Left renal cortex interstitium (tissue), 4 donors: Measurements from ENCODE around the gene MMP7. TPM values are rescaled to one million over a fixed set of nuclear protein-coding genes. Genes with fewer than 3 reads are reported as not detected.
"Not testable (repeated sequence)": the region's sequence is repeated elsewhere in the genome, so short reads cannot be mapped to it uniquely, and the experiment has no call there.

Experiments
- DNase-seq, 4 donors: peaks; one replicate each; pipeline ENCODE4 v3.0.0-alpha.2; 2013; ENCODE audit warnings: low read depth in 4 of 4, low spot score in 2 of 4, missing footprints in 1 of 4
- polyA plus RNA-seq, 4 donors: library from polyadenylated mRNA; unstranded; fragments of 120-200 nt; gene quantifications; one replicate each; pipeline ENCODE4 v1.2.1, GENCODE V29; 2013; ENCODE audit not compliant: insufficient read length in 4 of 4

Gene MMP7
- polyA plus RNA-seq, 4 donors, result 19.8 to 32.3 (median 24.8) TPM

DNA sequence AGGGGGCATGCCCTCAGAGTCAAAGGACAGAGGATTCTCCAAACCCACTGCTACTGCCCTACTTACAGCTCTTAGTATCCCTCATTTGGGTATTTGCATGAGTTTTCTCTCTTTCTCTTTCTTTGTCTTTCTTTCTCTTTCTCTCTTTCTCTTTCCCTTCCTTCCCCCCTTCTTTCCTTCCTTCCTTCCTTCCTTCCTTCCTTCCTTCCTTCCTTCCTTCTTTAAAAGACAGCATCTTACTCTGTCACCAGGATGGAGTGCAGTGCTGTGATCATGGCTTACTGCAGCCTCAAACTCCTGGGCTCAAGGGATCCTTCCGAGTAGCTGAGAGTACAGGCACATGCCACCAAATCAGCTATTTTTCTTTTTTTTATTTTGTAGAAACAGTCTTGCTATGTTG lies 14.0 kb upstream of the MMP7 start:
- DNase-seq, result no peak

DNA sequence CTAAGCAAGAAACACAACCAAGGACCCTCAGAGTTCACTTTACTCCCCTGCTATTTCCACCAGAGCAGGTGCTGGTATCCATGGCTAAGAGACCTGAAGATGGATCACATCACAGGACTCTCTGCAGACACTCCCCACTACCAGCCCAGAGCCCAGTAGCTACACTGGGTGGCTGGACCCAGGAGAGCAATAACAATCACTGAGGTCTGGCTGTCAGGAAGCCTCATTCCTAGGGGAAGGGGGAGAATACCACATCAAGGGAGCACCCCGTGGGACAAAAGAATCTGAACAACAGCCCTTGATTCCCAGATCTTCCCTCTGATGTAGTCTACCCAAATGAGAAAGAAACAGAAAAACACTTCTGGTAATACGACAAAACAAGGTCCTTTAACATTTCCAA lies 9.0 kb upstream of the MMP7 start:
- no peak for DNase-seq

DNA sequence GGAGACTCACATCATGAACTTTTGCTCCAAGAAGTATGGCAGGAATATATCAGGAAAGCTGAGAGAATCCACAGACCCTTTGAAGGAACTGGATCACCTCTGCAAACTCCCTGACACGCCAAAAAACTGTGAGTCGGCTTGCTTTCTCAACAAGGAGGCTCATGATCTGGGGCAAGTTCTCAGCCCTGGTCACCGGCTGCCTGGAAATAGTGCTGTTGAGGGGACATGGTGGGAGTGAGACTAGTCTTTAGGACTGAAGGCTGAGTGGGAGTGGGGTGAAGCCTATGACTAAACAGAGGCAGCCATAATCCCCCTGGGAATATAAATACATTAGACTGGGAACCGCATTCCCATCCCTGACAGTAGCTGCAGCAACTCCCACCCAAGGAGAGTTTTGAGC lies 8.4 kb upstream of the MMP7 start:
- DNase-seq, result no peak

DNA sequence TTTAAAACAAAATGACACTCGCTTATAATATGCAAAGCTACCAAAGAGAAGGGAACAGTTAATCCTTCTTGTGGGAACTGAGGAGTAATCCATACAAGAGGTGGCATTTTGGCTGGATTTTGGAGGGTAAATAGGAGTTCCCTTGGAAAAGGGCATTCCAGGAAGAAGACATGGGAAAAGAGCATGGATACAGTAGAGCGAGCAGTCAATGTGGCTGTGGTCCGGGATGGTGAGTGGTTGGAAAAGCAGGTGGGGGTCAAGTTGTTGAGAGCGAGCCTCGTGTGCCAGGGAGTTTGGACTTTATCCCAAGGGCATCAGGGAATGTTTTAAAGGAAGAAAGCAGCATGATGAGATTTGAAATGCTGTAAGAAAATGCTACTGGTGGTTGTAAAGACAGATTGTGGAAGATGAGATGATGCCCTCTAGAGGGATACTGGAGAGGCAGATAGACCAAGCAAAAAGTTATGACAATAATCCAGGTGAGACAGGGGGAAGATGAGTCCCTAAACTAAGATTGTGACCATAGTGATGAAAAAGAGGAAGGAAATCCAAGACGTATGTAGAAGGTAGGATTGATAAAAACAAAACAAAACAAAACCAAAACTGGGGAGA lies 3.8 kb upstream of the MMP7 start:
- no peak for DNase-seq

DNA sequence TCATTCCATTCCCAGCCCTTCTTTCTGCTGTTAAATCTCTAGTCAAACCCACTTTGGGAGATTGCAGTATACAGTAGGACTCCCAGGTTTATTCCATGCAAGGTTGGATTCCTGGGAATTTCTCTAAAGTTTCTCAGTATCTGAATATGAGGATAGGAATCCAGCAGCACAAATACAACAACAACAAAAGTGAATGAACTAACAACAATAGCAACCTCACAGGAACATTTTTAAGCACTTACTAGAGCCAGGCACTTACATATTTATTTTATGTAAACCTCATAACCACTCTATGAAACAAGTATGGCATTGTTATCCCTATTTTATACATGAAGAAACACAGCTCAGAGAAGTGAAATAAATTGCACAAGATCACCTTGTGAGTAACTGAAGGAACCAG lies 1.9 kb downstream of the MMP7 start:
- DNase-seq, result no peak

DNA sequence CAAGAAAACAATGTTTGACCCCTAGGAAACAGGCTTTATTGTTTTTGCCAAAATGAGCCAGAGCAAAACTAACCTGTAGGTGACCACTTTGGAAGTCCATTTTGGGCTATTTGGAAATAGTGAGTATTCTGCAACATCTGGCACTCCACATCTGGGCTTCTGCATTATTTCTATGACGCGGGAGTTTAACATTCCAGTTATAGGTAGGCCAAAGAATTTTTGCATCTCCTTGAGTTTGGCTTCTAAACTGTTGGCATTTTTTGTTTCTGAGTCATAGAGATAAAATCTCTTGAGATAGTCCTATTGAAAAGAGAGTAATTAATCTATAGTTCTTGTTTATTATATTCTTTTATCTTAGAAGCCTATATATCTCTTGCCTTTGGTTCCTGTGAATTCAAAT lies 2.9 kb downstream of the MMP7 start:
- DNase-seq, result no peak

DNA sequence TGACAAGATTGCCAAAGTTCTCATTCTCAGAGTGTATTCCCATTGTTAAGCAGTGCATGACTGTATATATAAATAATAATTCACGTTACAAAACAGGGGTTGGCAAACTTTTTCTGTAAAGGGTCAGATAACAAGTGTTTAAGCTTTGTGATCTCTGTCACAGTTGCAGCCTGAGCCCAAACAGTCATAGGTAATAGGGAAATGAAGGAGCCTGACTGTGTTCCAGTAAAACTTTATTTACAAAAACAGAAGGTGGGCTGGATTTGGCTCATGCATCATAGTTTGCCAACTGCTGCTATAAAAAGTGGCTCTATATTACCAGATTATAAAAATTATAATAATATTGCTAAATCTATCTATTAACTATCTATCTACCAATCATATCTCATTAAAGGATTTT lies 3.5 kb downstream of the MMP7 start:
- no peak for DNase-seq

DNA sequence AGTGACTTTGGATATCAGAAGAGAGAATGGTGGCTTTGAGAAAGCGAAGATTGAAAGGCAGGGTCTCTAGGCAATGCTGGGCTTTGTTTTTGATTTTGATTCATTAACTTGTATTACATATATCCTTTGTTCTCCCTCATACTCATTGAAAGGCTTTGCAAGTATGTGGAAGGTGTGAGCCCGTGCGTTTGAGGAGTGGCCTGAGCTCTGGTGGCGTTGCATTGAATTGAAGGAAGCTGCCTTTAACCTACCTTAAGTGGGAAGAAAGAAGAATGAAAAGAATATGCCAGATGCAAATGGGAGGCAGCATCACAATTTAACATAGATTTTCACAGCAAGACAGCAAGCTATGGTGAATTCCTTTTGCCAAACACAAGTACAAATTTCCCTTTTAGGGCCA lies 6.7 kb downstream of the MMP7 start:
- DNase-seq, result no peak

DNA sequence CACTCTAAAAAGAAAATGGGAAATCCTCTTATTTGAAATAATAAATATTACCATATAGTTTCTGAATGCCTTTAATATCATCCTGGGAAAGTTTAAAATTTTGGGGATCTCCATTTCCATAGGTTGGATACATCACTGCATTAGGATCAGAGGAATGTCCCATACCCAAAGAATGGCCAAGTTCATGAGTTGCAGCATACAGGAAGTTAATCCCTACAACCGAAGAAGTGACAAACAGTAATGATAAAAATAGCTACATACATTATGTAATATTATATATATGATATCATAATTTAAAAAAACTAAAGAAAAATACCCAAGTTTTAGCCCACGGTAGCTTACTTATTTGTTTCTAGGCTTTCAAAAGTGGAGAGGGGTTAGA lies 7.4 kb downstream of the MMP7 start:
- DNase-seq, result no peak

DNA sequence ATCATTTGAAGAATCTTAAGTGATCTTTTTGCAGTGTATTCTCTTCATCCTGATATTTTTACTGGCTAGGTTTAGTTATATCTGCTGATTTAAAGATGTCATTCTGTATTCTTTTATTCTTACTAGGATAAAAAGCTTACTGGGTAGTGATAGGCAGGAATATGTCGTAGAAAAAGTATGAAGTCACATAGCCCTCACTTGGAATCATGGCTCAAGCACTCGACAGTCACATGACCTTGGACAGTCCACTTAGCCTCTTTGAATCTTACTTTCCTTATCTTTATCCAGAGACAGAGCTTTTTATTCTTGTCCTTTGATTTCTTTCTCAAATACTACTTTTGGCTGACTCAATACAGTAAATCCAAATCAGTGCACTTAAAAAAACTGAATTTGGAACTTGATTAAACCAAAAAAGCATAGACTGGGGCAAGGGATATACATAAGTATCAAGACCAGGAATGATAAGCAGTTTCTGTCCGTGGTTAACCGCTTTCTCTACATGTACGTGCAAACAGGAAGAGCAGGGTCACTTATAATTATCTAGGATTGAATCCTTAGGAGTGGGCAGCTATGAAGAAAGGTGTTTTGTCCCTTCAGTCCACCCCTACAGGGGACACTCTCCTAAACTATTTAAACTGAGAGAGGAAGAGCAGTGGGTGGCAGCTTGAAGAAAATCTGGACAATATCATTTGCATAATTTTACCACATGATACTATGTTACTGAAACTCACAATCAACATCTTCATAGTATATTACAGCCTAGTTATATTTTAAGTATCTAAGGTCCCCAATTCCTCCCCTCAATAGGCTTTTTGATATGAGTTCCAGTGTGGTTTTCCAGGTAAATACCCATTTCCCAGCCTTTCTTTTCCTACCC lies 8.0 kb downstream of the MMP7 start:
- DNase-seq, result no peak

DNA sequence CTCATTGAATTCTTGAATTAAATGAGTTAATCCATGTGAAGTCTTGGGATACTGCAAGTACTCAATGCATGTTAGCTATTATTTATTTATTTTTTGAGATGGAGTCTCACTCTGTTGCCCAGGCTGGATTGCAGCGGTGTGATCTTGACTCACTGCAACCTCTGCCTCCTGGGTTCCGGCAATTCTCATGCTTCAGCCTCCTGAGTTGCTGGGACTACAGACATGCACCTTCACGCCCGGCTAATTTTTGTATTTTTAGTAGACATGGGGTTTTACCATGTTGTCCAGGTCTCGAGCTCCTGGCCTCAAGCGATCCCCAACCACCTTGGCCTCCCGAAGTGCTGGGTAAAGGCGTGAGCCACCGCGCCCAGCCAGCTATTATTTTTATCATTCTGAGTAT lies 9.4 kb downstream of the MMP7 start:
- DNase-seq, result no peak

DNA sequence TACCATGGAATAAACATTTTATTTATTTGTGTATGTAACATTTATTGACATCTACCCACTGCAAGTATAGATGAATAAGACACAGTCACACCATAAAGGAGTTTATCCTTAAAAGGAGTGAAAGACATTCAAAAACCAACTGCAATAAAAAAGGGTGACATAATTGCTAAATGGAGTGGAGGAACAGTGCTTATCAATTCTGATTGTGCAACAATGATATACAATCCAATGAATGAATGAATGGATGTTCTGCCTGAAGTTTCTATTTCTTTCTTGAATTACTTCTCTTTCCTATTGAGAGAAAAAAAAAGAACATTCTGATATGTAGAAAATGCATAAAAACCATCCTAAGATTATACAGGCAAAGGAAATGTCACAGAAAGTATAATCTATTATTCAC lies 10.0 kb downstream of the MMP7 start:
- DNase-seq, result no peak

DNA sequence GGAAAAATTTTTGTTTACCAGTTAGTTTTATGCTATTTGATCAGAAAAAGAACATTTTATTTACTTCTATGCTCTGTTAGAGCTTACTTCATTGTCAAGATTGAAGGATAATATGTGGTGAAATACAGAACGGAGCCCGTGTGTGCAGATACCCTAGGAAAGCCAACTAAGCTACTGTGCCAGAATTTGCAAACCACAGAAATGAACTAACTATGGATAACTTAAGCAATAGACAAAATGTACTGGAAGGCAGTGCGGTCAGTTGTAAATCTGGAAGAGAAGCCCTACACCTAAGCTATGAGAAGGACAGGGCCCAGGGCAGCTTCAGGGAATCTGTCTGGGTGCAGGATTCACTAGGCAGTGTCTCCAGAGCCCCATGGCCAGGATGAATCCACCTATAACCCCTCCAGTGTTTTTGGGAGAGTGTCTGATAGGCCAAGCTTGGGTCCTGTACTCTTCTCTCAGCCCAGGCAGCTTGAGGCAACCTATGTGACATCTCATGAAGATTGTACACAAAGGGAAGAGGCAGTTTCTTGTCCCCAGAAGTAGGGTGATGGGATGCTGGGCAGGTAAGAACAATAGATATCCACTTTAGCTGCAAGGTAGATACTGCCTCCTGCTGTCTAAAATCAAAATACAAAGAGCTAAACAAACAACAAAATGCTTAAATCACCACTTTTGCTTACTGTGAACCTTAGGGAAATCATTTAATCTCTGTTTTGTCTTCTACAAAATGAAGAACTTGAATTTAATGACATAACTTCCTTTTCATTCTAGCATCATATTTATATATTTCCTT lies 12.1 kb downstream of the MMP7 start:
- no peak for DNase-seq

DNA sequence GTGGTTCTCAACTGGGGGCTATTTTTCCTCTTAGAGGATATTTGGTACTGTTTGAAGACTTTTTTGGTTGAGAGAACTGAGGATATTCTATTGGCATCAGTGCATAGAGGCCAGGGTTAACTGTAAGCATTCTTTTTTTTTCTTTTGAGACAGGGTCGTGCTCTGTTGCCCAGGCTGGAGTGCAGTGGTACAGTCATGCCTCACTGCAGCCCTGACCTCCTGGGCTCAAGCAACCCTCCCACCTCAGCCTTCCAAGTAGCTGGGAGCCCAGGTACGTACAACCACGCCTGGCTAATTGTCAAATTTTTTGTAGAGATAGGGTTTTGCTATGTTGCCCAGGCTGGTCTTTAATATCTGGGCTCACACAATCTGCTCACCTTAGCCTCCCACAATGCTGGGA lies 12.9 kb downstream of the MMP7 start:
- no peak for DNase-seq

DNA sequence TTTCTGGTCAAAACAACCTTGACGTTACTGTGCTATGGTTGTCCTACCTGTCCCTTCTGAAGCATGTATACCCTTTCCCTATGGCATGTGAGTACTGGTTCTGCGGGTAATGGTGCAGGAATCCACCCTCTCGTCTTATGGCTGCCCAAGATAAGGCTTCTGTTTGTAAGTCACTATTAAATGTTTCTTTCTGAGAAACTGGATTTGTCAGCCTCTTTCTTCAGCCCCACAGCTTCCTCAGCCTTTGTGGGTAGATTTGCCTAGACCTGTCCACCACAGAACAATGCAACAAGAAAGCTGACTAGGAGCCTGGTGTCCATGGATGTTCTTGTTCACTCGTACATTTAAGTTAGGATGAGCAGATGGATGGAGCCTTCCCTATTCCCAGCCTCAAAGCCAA lies 14.4 kb downstream of the MMP7 start:
- DNase-seq, result no peak

DNA sequence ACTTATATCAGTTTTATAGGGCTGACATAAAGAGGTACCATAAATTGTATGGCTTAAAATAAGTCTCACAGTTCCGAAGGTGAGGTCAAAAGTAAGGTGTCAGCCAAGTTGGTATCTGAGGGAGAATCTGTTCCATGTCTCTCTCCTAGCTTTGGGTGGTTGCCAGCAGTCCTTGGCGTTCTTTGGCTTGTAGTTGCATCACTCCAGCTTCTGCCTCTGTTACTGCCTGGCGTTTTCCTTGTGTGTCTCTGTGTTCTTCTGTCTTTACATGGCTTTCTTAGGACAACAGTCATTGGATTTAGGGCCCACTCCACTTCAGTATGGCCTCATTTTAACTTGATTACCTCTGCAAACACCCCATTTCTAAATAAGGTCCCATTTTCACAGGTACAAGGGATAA lies 16.7 kb downstream of the MMP7 start:
- no peak for DNase-seq

DNA sequence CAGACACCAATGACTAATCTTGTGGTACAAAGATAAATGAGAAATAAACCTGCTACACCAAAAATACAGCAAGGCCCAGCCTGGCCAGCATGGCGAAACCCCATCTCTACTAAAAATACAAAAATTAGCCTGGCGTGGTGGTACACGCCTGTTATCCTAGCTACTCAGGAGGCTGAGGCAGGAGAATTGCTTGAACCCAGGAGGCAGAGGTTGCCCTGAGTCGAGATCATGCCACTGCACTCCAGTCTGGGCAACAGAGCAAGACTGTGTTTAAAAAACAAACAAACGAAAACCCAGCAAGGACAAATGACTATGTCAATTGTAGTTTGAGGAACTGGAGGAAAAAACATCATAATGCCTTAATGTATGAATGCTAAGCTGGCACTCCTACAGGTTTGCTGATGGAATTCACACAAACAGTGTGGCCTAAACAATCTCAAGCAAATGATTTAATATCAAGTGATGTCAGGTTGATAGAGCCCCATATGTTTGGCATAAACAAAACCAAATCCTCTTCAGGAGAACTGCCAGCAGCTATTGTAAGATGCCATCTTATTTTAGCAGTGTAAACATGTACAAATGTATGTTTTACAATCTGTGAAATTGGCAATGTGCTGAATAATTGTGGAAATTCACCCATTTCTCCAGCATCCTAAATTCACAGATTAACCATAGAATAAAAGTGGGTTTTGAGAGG lies 20.0 kb downstream of the MMP7 start:
- DNase-seq, result no peak

DNA sequence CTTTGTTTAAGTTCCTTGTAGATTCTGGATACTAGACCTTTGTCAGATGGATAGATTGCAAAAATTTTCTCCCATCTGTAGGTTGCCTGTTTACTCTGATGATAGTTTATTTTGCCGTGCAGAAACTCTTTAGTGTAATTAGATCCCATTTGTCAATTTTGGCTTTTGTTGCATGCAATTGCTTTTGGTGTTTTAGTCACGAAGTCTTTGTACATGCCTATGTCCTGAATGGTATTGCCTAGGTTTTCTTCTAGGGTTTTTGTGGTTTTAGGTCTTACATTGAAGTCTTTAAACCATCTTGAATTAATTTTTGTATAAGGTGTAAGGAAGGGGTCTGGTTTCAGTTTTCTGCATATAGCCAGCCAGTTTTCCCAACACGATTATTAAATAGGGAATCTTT lies 27.7 kb downstream of the MMP7 start:
- not testable (repeated sequence) for DNase-seq

DNA sequence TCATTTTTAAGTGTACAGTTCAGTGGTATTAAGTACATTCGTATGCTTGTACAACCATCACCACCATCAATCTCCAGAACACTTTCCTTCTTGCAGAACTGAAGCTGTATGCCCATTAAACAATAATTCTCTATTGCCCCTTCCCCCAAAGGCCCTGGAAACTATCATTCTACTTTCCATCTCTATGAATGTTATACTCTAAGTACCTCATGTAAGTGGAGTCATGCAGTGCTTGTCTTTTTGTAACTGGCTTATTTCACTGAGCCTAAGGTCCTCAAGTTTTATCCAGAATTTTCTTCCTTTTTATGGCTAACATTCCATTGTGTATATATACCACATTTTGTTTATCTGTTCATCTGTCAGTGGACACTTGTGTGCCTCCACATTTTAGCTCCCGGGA lies 29.7 kb downstream of the MMP7 start:
- DNase-seq, result no peak

DNA sequence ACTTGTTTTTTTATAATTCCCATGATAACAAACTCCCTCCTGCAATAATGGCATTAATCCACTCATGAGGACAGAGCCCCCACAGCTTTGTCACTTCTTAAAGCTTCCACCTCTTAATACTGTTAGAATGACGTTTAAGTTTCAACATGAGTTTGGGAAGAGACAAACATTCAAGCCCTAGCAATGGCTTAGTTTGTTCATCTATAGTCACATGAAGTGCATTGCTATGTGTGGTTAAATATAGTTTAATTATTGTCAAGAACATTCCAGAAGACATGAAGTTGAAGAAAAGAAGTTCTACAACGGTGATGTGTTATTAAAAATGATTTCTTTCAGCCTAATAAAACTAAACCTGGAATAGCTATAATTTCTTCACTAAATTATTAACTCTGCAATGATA lies 30.6 kb downstream of the MMP7 start:
- DNase-seq, result no peak

DNA sequence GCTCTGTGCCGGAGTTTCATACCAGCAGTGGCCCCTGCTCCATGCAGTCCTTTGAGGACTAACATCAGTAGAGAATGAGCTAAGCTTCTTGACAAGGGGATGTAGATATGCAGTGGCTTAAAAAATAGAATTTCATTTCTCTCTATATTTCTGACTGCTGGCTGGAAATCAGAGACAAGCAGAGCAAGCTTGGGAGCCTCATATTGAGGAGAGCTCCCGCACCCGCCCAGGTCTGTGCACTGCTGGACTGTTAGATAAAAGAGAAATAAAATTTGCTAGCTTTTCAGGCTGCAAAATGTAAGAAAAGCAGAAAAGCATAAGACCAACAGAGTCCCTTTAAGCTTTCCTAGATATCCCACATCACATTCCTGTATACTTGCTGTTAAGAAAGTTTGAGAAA lies 31.4 kb downstream of the MMP7 start:
- DNase-seq, result no peak
